K562 (cell line): Measurements from ENCODE around the gene GPHN. TPM values are rescaled to one million over a fixed set of nuclear protein-coding genes. Genes with fewer than 3 reads are reported as not detected.

Experiments used
- DNMT1 ChIP-seq: fragments of 450-650 bp; IDR thresholded peaks from 2 replicates; pipeline ENCODE4 v1.6.1; 2016; ENCODE audit warnings: antibody characterized with exemption, mild to moderate bottlenecking
- EHMT2 ChIP-seq: fragments of 450-650 bp; IDR thresholded peaks from 2 replicates; pipeline ENCODE4 v1.6.1; 2018; ENCODE audit warnings: antibody characterized with exemption
- ELF4 ChIP-seq: fragments of 450-650 bp; formaldehyde crosslinking; IDR thresholded peaks from 2 replicates; pipeline ENCODE4 v1.4.0; 2022; ENCODE audit warnings: missing genetic modification characterization
- FOXP1 ChIP-seq: sonication (generic); formaldehyde crosslinking; IDR thresholded peaks from 2 replicates; pipeline ENCODE4 v1.8.0; 2022; ENCODE audit warnings: mild to moderate bottlenecking, missing genetic modification reagents
- HNRNPL ChIP-seq: fragments of 200-400 bp; formaldehyde crosslinking; IDR thresholded peaks from 2 replicates; pipeline ENCODE4 v1.6.1; 2017; ENCODE audit warnings: low read depth, mild to moderate bottlenecking, low read length
- MYC ChIP-seq, 2 experiments: fragments of 250-450 bp in 1 of 2; sonication (Bioruptor Pico) in 1 of 2; IDR thresholded peaks; 2 replicates each; pipeline versions ENCODE4 v1.5.1 to v1.6.1; 2012 to 2021; ENCODE audit warnings: low read depth in 2 of 2, borderline replicate concordance in 1 of 2, improper control_type of control experiment in 1 of 2, low read length in 1 of 2, mild to moderate bottlenecking in 1 of 2, moderate library complexity in 1 of 2
- NFRKB ChIP-seq: fragments of 450-650 bp; IDR thresholded peaks from 2 replicates; pipeline ENCODE4 v1.6.1; 2016; ENCODE audit warnings: low read depth
- SMAD2 ChIP-seq: fragments of 150-350 bp; IDR thresholded peaks from 2 replicates; pipeline ENCODE4 v1.6.1; 2014; ENCODE audit warnings: low read depth, mild to moderate bottlenecking, low read length
- TRIM28 ChIP-seq: fragments of 450-650 bp; IDR thresholded peaks from 2 replicates; pipeline ENCODE4 v1.6.1; 2017
- ZFPM2 ChIP-seq: fragments of 250-450 bp; sonication (Bioruptor Pico); IDR thresholded peaks from 2 replicates; pipeline ENCODE4 v1.5.1; 2022; ENCODE audit warnings: mild to moderate bottlenecking
- ZNF23 ChIP-seq: fragments of 250-450 bp; sonication (Bioruptor Pico); IDR thresholded peaks from 2 replicates; pipeline ENCODE4 v1.4.0; 2020; ENCODE audit warnings: mild to moderate bottlenecking
- ZNF282 ChIP-seq: sonication (generic); formaldehyde crosslinking; IDR thresholded peaks from 2 replicates; pipeline ENCODE4 v1.8.1; 2023; ENCODE audit warnings: missing genetic modification reagents
- ZNF436 ChIP-seq: fragments of 250-450, 450-650 bp; sonication (Bioruptor Pico); formaldehyde crosslinking; IDR thresholded peaks from 2 replicates; pipeline ENCODE4 v1.7.0; 2020; ENCODE audit warnings: mild to moderate bottlenecking
- polyA plus RNA-seq, 8 experiments: library from polyadenylated mRNA; depleted of rRNA in 4 of 8; stranded (reverse) in 5 of 8; unstranded in 3 of 8; fragments of >200 nt; fragmentation: Nextera tagmentation in 2 of 8; fragmentation: Illumina TruSeq in 1 of 8; extraction: Ambion mirVana in 2 of 8; extraction: Trizol in 1 of 8; gene quantifications; 2 replicates each; pipeline versions ENCODE4 v1.2.1 to v1.2.3, GENCODE V29; 2011 to 2014; ENCODE audit warnings: inconsistent platforms in 1 of 8, missing spikeins in 1 of 8
- total RNA-seq, 7 experiments: library from RNA; depleted of rRNA in 6 of 7; stranded (reverse); fragments of >200 nt in 6 of 7; fragmentation: Illumina TruSeq in 2 of 7; extraction: Trizol in 2 of 7; gene quantifications; 2 replicates each; pipeline versions ENCODE4 v1.2.1 to v1.2.3, GENCODE V29; 2011 to 2021; ENCODE audit warnings: low replicate concordance in 1 of 7
- TF ChIP-seq, protein P1 (sequence below): fragments of 450-650 bp; IDR thresholded peaks from 2 replicates; pipeline ENCODE4 v1.6.1; 2016; ENCODE audit warnings: mild to moderate bottlenecking, moderate library complexity
- TF ChIP-seq, protein P2 (sequence below): sonication (generic); formaldehyde crosslinking; IDR thresholded peaks from 2 replicates; pipeline ENCODE4 v1.8.1; 2023; ENCODE audit warnings: mild to moderate bottlenecking, missing genetic modification reagents

Gene GPHN
- total and polyA plus RNA-seq, 9 of the 15 experiments (the other 6 are each of a cell fraction or from before 2014, with no cell fraction given): 5.9 to 16.0 (median 11.4) TPM

DNA sequence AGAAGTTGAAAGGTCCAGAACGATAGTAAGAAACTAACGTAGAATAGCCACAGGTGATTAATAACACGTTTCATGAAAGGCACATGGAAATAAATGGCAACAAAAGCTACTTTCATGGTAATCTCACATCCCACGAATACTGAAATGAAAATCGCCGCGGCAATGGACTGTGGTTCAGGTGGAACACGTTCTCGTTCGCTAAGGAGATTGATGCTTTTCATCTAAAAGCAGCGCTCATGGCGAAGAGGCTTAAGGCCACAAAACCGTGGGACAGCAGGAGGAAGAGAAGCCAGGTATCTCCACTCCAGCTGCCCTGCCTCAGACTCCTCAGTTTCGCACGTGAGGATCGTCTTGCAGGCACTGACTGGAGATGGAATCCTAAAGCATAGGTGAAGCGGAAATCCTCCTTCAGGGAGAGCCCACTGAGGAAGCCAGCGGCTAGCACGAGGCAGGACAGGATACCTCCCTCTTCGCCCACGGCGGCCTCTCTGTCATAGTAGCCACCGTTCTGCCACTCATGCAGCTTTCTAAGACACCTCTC is 696 bp upstream of the GPHN start (continued):
- TF ChIP-seq, protein P1, sequence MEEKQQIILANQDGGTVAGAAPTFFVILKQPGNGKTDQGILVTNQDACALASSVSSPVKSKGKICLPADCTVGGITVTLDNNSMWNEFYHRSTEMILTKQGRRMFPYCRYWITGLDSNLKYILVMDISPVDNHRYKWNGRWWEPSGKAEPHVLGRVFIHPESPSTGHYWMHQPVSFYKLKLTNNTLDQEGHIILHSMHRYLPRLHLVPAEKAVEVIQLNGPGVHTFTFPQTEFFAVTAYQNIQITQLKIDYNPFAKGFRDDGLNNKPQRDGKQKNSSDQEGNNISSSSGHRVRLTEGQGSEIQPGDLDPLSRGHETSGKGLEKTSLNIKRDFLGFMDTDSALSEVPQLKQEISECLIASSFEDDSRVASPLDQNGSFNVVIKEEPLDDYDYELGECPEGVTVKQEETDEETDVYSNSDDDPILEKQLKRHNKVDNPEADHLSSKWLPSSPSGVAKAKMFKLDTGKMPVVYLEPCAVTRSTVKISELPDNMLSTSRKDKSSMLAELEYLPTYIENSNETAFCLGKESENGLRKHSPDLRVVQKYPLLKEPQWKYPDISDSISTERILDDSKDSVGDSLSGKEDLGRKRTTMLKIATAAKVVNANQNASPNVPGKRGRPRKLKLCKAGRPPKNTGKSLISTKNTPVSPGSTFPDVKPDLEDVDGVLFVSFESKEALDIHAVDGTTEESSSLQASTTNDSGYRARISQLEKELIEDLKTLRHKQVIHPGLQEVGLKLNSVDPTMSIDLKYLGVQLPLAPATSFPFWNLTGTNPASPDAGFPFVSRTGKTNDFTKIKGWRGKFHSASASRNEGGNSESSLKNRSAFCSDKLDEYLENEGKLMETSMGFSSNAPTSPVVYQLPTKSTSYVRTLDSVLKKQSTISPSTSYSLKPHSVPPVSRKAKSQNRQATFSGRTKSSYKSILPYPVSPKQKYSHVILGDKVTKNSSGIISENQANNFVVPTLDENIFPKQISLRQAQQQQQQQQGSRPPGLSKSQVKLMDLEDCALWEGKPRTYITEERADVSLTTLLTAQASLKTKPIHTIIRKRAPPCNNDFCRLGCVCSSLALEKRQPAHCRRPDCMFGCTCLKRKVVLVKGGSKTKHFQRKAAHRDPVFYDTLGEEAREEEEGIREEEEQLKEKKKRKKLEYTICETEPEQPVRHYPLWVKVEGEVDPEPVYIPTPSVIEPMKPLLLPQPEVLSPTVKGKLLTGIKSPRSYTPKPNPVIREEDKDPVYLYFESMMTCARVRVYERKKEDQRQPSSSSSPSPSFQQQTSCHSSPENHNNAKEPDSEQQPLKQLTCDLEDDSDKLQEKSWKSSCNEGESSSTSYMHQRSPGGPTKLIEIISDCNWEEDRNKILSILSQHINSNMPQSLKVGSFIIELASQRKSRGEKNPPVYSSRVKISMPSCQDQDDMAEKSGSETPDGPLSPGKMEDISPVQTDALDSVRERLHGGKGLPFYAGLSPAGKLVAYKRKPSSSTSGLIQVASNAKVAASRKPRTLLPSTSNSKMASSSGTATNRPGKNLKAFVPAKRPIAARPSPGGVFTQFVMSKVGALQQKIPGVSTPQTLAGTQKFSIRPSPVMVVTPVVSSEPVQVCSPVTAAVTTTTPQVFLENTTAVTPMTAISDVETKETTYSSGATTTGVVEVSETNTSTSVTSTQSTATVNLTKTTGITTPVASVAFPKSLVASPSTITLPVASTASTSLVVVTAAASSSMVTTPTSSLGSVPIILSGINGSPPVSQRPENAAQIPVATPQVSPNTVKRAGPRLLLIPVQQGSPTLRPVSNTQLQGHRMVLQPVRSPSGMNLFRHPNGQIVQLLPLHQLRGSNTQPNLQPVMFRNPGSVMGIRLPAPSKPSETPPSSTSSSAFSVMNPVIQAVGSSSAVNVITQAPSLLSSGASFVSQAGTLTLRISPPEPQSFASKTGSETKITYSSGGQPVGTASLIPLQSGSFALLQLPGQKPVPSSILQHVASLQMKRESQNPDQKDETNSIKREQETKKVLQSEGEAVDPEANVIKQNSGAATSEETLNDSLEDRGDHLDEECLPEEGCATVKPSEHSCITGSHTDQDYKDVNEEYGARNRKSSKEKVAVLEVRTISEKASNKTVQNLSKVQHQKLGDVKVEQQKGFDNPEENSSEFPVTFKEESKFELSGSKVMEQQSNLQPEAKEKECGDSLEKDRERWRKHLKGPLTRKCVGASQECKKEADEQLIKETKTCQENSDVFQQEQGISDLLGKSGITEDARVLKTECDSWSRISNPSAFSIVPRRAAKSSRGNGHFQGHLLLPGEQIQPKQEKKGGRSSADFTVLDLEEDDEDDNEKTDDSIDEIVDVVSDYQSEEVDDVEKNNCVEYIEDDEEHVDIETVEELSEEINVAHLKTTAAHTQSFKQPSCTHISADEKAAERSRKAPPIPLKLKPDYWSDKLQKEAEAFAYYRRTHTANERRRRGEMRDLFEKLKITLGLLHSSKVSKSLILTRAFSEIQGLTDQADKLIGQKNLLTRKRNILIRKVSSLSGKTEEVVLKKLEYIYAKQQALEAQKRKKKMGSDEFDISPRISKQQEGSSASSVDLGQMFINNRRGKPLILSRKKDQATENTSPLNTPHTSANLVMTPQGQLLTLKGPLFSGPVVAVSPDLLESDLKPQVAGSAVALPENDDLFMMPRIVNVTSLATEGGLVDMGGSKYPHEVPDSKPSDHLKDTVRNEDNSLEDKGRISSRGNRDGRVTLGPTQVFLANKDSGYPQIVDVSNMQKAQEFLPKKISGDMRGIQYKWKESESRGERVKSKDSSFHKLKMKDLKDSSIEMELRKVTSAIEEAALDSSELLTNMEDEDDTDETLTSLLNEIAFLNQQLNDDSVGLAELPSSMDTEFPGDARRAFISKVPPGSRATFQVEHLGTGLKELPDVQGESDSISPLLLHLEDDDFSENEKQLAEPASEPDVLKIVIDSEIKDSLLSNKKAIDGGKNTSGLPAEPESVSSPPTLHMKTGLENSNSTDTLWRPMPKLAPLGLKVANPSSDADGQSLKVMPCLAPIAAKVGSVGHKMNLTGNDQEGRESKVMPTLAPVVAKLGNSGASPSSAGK: peak; percentile 77
- TF ChIP-seq ZNF23 (no peak), SMAD2 (no peak), DNMT1 (no peak), ELF4 (no peak), HNRNPL (no peak), ZNF282 (CRISPR knock-in tag) (no peak), NFRKB (peak; percentile 39; the same call in 1 of the 2 replicates), ZFPM2 (CRISPR knock-in tag) (no peak), EHMT2 (no peak), TRIM28 (no peak), FOXP1 (CRISPR knock-in tag) (0 out of 2 replicates have a peak, but pooled peaks have one; percentile 22), ZNF436 (CRISPR knock-in tag) (no peak), MYC (IDR thresholded peaks at IDR 0.05; ENCODE audit: low read depth, low read length) (no peak; the same call in 1 of the 2 replicates), MYC (CRISPR knock-in tag; IDR thresholded peaks at IDR 0.05; ENCODE audit: borderline replicate concordance, low read depth) (peak; percentile 35; the same call in 1 of the 2 replicates)
- TF ChIP-seq, protein P2, sequence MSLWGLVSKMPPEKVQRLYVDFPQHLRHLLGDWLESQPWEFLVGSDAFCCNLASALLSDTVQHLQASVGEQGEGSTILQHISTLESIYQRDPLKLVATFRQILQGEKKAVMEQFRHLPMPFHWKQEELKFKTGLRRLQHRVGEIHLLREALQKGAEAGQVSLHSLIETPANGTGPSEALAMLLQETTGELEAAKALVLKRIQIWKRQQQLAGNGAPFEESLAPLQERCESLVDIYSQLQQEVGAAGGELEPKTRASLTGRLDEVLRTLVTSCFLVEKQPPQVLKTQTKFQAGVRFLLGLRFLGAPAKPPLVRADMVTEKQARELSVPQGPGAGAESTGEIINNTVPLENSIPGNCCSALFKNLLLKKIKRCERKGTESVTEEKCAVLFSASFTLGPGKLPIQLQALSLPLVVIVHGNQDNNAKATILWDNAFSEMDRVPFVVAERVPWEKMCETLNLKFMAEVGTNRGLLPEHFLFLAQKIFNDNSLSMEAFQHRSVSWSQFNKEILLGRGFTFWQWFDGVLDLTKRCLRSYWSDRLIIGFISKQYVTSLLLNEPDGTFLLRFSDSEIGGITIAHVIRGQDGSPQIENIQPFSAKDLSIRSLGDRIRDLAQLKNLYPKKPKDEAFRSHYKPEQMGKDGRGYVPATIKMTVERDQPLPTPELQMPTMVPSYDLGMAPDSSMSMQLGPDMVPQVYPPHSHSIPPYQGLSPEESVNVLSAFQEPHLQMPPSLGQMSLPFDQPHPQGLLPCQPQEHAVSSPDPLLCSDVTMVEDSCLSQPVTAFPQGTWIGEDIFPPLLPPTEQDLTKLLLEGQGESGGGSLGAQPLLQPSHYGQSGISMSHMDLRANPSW (CRISPR knock-in tag): no peak
